Keratinocyte (primary cell): Measurements from ENCODE around the gene DIAPH2.

Experiments used
- CTCF ChIP-seq, 3 experiments: IDR thresholded peaks in 1 of 3; conservative IDR thresholded peaks in 1 of 3; optimal IDR thresholded peaks in 1 of 3; 2 replicates in 2 of 3; 3 replicates in 1 of 3; pipeline versions ENCODE3 to v1.5.1; 2011; ENCODE audit warnings: low read length in 3 of 3, mild to moderate bottlenecking in 3 of 3, moderate library complexity in 2 of 3, control low read depth in 1 of 3, inconsistent platforms in 1 of 3; ENCODE audit not compliant: insufficient read depth in 2 of 3; ENCODE audit errors: extremely low read depth in 1 of 3
- EZH2 ChIP-seq: IDR thresholded peaks from one replicate; pipeline ENCODE4 v1.6.1; 2012; ENCODE audit warnings: inconsistent platforms, mild to moderate bottlenecking, low read length, moderate library complexity

GRCh38 chrX:97309487-97310116 lies 625.0 kb downstream of the DIAPH2 start:
- TF ChIP-seq CTCF (optimal IDR thresholded peaks at IDR 0.05 in 1 of 3, IDR thresholded peaks at IDR 0.05 in 1 of 3, conservative IDR thresholded peaks at IDR 0.05 in 1 of 3; ENCODE audit: extremely low read depth in 1 of 3, insufficient read depth in 2 of 3, low read length in 3 of 3) = no peak
- TF ChIP-seq EZH2 = no peak
